Medulla oblongata (tissue), 1 donor: ENCODE data around the gene ANKRD65.
"Not testable (repeated sequence)": the region's sequence is repeated elsewhere in the genome, so short reads cannot be mapped to it uniquely, and the experiment has no call there.

Source experiments
- DNase-seq: peaks from one replicate; pipeline ENCODE4 v3.0.0-alpha.2; 2015; ENCODE audit errors: extremely low spot score

ANKRD65 gene

GRCh38 chr1:1421147-1421906, at the start of gene ANKRD65:
ANKRD65 (minus strand) TSS chr1:1421276; CDS start chr1:1421005, 271 bp downstream.
- no peak for DNase-seq

GRCh38 chr1:1468196-1468985, 47.3 kb upstream of the ANKRD65 start:
- not testable (repeated sequence) for DNase-seq

- no peak for DNase-seq
Observed at GRCh38 chr1:1463312-1463711, 42.2 kb upstream of the ANKRD65 start.

GRCh38 chr1:1462318-1462966, 41.4 kb upstream of the ANKRD65 start:
- DNase-seq = no peak

GRCh38 chr1:1461721-1462317, 40.7 kb upstream of the ANKRD65 start:
- DNase-seq = no peak

- DNase-seq = no peak
Observed at GRCh38 chr1:1460540-1461130, 39.6 kb upstream of the ANKRD65 start.

- DNase-seq = not testable (repeated sequence)
Observed at GRCh38 chr1:1459711-1460110, 38.6 kb upstream of the ANKRD65 start.

GRCh38 chr1:1459156-1459555, 38.1 kb upstream of the ANKRD65 start:
- DNase-seq = not testable (repeated sequence)

- not testable (repeated sequence) for DNase-seq
Observed at GRCh38 chr1:1456683-1457255, 35.7 kb upstream of the ANKRD65 start.

- not testable (repeated sequence) for DNase-seq
Observed at GRCh38 chr1:1455934-1456333, 34.9 kb upstream of the ANKRD65 start.

GRCh38 chr1:1455366-1455884, 34.3 kb upstream of the ANKRD65 start:
- no peak for DNase-seq

- DNase-seq = not testable (repeated sequence)
Observed at GRCh38 chr1:1454286-1455056, 33.4 kb upstream of the ANKRD65 start.

GRCh38 chr1:1452882-1453281, 31.8 kb upstream of the ANKRD65 start:
- no peak for DNase-seq

- DNase-seq = not testable (repeated sequence)
Observed at GRCh38 chr1:1452365-1452739, 31.3 kb upstream of the ANKRD65 start.

GRCh38 chr1:1451696-1452364, 30.8 kb upstream of the ANKRD65 start:
- DNase-seq = no peak

GRCh38 chr1:1450616-1451015, 29.5 kb upstream of the ANKRD65 start:
- not testable (repeated sequence) for DNase-seq

- DNase-seq = no peak
Observed at GRCh38 chr1:1449099-1449739, 28.1 kb upstream of the ANKRD65 start, which contains the start of gene ATAD3C. ATAD3C (plus strand) TSS chr1:1449689; CDS start chr1:1450684, 995 bp downstream.

- DNase-seq = not testable (repeated sequence)
Observed at GRCh38 chr1:1446631-1447030, 25.6 kb upstream of the ANKRD65 start.
